PFSK-1 (cell line): ENCODE results near the gene PI4KA.

Source experiments
- FOXP2 ChIP-seq: optimal IDR thresholded peaks from 2 replicates; pipeline ENCODE3; 2011; ENCODE audit warnings: borderline replicate concordance, control low read depth, inconsistent platforms; ENCODE audit not compliant: insufficient read depth; ENCODE audit errors: extremely low read length, extremely low read depth
- POLR2AphosphoS5 ChIP-seq: IDR thresholded peaks from 2 replicates; pipeline ENCODE4 v1.6.1; 2012; ENCODE audit warnings: low read depth, mild to moderate bottlenecking, control low read depth, low read length, moderate library complexity
- SIN3A ChIP-seq: IDR thresholded peaks from 2 replicates; pipeline ENCODE4 v1.6.1; 2012; ENCODE audit warnings: mild to moderate bottlenecking, low read length, moderate library complexity, borderline replicate concordance; ENCODE audit not compliant: insufficient read depth
- TAF1 ChIP-seq: IDR thresholded peaks from 2 replicates; pipeline ENCODE4 v1.6.1; 2012; ENCODE audit warnings: low read length, control low read depth, borderline replicate concordance; ENCODE audit not compliant: insufficient read depth
- TF ChIP-seq, protein P1 (sequence below), 2 experiments: IDR thresholded peaks; 2 replicates each; pipeline versions ENCODE4 v1.6.1 to v1.8.0; 2011 to 2012; ENCODE audit warnings: low read depth in 2 of 2, low read length in 2 of 2, control low read depth in 1 of 2, inconsistent platforms in 1 of 2, mild to moderate bottlenecking in 1 of 2, moderate library complexity in 1 of 2; ENCODE audit not compliant: insufficient read depth in 1 of 2

PI4KA gene

DNA sequence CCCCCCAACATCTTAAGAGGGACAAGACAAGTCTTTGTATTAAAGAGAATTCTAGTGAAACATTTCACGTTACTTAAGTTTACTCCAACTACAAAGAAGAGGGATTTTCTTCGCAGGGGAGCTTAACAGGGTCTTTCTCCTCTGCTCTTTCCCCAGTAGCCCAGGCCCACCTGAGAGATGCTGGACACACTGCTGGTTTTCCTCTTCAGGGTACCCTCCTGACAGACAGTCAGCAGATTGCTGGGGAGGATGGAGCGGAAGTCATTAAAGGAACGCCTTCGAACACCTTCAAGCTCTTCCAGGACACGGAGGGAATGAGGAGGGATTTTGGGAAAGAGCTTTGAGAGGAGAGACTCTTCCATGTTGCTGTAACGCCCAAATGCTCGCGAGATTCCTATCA lies 39.1 kb downstream of the PI4KA start:
- TF ChIP-seq TAF1 (no peak), POLR2AphosphoS5 (no peak), FOXP2 (no peak), SIN3A (no peak)
- TF ChIP-seq, protein P1, sequence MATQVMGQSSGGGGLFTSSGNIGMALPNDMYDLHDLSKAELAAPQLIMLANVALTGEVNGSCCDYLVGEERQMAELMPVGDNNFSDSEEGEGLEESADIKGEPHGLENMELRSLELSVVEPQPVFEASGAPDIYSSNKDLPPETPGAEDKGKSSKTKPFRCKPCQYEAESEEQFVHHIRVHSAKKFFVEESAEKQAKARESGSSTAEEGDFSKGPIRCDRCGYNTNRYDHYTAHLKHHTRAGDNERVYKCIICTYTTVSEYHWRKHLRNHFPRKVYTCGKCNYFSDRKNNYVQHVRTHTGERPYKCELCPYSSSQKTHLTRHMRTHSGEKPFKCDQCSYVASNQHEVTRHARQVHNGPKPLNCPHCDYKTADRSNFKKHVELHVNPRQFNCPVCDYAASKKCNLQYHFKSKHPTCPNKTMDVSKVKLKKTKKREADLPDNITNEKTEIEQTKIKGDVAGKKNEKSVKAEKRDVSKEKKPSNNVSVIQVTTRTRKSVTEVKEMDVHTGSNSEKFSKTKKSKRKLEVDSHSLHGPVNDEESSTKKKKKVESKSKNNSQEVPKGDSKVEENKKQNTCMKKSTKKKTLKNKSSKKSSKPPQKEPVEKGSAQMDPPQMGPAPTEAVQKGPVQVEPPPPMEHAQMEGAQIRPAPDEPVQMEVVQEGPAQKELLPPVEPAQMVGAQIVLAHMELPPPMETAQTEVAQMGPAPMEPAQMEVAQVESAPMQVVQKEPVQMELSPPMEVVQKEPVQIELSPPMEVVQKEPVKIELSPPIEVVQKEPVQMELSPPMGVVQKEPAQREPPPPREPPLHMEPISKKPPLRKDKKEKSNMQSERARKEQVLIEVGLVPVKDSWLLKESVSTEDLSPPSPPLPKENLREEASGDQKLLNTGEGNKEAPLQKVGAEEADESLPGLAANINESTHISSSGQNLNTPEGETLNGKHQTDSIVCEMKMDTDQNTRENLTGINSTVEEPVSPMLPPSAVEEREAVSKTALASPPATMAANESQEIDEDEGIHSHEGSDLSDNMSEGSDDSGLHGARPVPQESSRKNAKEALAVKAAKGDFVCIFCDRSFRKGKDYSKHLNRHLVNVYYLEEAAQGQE (IDR thresholded peaks at IDR 0.05; ENCODE audit: insufficient read depth in 1 of 2, low read depth in 2 of 2, low read length in 2 of 2) = no peak

DNA sequence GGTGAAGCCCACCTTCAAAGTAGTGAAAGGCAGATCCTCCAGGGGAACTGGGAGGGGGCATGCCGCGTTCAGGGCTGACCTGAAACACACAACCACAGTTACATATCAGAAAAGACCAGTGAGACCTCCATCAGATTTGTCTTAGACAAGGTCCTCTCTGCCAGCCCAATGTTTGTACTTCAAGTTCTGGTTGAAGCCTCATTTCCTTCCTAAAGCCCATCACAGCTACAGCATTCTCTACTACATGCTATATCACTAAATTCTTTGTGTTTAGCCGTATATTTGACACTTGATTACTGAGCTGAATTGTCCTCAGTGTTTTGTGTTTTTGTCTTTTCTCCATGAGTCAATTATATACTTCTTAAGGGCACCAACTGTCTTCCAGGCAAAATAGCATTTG lies 40.1 kb downstream of the PI4KA start:
- TF ChIP-seq FOXP2 (no peak), POLR2AphosphoS5 (no peak), SIN3A (no peak), TAF1 (no peak)
- TF ChIP-seq, protein P1 (IDR thresholded peaks at IDR 0.05; ENCODE audit: insufficient read depth in 1 of 2, low read depth in 2 of 2, low read length in 2 of 2) = no peak

DNA sequence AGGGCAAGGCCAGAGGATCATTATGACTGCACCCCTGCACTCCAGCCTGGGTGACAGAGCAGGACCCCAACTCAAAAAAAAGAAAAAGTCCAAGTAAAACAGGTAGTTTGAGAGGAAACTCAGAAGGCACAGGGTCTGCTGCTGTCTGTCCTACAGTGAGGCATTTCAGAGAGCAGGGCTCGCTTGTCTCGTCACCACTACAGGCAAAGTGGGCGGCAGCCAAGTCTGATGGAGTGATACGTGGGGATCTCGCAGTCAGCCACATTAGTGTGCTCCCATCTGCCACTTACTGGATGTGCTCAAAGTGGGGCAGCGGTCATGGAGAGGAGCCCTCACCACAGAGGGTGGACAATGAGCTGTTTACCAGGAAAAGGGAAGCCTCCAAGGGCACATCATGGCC lies 42.1 kb downstream of the PI4KA start:
- TF ChIP-seq TAF1 (no peak), SIN3A (no peak), FOXP2 (no peak), POLR2AphosphoS5 (no peak)
- TF ChIP-seq, protein P1 (IDR thresholded peaks at IDR 0.05; ENCODE audit: insufficient read depth in 1 of 2, low read depth in 2 of 2, low read length in 2 of 2) = no peak

DNA sequence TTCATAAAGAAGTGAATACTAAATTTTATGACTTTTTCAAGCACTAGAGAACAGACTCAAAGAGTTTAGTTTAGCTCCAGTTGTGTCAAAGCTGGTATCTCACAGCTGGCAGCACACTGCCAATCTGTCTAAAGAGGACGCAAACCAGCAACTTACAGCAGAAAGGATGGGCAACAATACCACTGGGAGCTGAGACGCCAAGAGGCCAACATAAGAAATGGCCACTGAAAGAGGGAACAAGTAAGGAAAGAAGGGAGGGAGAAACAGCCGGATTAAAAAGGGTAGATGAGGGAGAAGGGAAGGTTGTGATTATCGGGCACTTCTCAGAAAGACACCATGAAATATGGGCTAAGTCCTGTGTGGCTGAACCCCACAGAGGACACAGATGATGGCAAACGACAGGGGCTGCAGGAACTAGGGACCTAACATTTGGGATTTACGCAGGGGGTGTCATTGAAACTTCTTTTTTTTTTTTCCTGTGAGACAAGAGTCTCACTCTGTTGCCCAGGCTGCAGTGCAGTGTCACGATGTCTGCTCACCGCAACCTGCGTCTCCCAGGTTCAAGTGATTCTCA lies 43.0 kb downstream of the PI4KA start:
- TF ChIP-seq TAF1 (no peak), FOXP2 (no peak), POLR2AphosphoS5 (no peak), SIN3A (no peak)
- TF ChIP-seq, protein P1 (IDR thresholded peaks at IDR 0.05; ENCODE audit: insufficient read depth in 1 of 2, low read depth in 2 of 2, low read length in 2 of 2) = no peak

DNA sequence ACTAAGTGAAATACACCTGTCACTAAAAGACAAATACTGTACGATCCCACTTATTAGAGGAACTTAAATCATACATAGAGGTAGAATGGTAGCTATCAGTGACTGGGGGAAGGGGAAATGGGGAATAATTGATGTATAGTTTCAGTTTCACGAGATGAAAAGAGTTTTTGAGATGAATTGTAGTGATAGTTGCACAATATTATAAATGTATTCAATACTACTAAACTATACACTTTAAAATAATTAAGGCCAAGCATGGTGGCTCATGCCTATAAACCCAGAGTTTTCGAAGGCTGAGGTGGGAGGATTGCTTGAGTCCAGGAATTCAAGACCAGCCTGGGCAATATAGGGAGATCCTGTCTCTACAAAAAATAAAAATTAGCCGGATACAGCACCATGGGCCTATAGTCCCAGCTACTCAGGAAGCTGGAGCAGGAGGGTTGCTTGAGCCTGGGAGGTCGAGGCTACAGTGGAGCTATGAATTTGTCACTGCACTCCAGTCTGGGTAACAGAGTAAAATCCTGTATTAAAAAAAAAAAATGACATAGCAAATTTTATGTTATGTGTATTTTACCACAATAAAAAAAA lies 44.3 kb downstream of the PI4KA start:
- TF ChIP-seq TAF1 (no peak), FOXP2 (no peak), POLR2AphosphoS5 (no peak), SIN3A (no peak)
- TF ChIP-seq, protein P1 (IDR thresholded peaks at IDR 0.05; ENCODE audit: insufficient read depth in 1 of 2, low read depth in 2 of 2, low read length in 2 of 2) = no peak
